Cardiac muscle cell (in vitro differentiated cells and primary cell): ENCODE measurements around the gene MED19. TPM values are rescaled to one million over a fixed set of nuclear protein-coding genes. Genes with fewer than 3 reads are reported as not detected.

Experiments
- DNase-seq, 2 donors: peaks; one replicate each; pipeline versions ENCODE4 v3.0.0 to v3.0.0-alpha.2; 2010 to 2017; ENCODE audit warnings: low read depth in 1 of 2, low spot score in 1 of 2
- H3K27ac ChIP-seq: fragments of 200-600 bp; sonication (generic); 2 replicates; pipeline ENCODE4 v1.5.1; 2016
- H3K27me3 ChIP-seq: fragments of 200-600 bp; sonication (generic); 2 replicates; pipeline ENCODE4 v1.6.0; 2016; ENCODE audit warnings: control low read depth
- H3K36me3 ChIP-seq: fragments of 200-600 bp; sonication (generic); 2 replicates; pipeline ENCODE4 v1.5.1; 2016; ENCODE audit warnings: control low read depth
- H3K4me1 ChIP-seq: fragments of 200-600 bp; sonication (generic); 2 replicates; pipeline ENCODE4 v1.8.1; 2017; ENCODE audit warnings: low read depth, mild to moderate bottlenecking, mixed run types
- H3K4me3 ChIP-seq: fragments of 200-600 bp; sonication (generic); 2 replicates; pipeline ENCODE4 v1.5.1; 2016; ENCODE audit warnings: mild to moderate bottlenecking
- H3K9me3 ChIP-seq: fragments of 200-600 bp; sonication (generic); 2 replicates; pipeline ENCODE4 v1.5.1; 2017; ENCODE audit warnings: low read depth, mild to moderate bottlenecking, control low read depth
- CTCF ChIP-seq: IDR thresholded peaks from 2 replicates; pipeline ENCODE4 v1.5.1; 2012; ENCODE audit warnings: low read depth, mild to moderate bottlenecking, low read length
- polyA plus RNA-seq: library from polyadenylated mRNA; unstranded; fragments of >200 nt; fragmentation: Nextera tagmentation; extraction: Ambion mirVana; gene quantifications from 2 replicates; pipeline ENCODE4 v1.2.1, GENCODE V29; 2016
- total RNA-seq: library from RNA; depleted of rRNA; stranded (reverse); fragments of >200 nt; gene quantifications from 2 replicates; pipeline ENCODE4 v1.2.3, GENCODE V29; 2016

The MED19 gene
- total RNA-seq, result 20.2 and 48.4 TPM in 2 replicates
- polyA plus RNA-seq, result 33.7 and 37.0 TPM in 2 replicates

GRCh38 chr11:57711414-57712255 lies at the start of gene MED19:
MED19 (minus strand) TSS chr11:57712215; CDS start chr11:57712179, 36 bp downstream.
- Histone ChIP-seq H3K9me3 (no peaks in the 10 kb centered on the region), H3K27me3 (no peaks in the 10 kb centered on the region), H3K4me1 (peaks cover 15% of the 10 kb centered on the region), H3K4me3 (peak within 1 kb of the TSS; percentile 68), H3K36me3 (no peaks in the 10 kb centered on the region), H3K27ac (peak within 1 kb of the TSS; percentile 90)
- DNase-seq, result peak; percentile 80 to 88
- TF ChIP-seq CTCF, result no peak

DNA sequence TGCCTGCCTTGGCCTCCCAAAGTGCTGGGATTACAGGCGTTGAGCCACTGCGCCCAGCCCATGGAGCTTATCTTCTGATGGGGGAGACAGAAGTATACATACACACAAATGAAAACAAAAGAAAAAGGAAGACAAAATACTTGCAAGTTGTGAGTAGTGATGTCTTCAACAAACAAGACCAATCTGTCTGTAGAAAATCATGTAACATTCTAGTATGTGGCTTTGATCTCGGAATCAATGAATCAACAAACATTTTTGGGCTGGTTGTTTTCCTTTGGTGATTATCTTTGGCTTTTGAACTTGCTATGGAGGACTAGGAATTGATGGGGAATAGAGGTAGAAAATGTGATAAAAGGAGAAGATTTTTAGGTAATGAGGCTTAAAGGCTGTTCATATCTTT lies 46.2 kb upstream of the MED19 start:
- Histone ChIP-seq H3K4me3 (no peak overlapping the region), H3K27ac (no peak overlapping the region), H3K4me1 (peaks cover 3% of the 10 kb centered on the region), H3K27me3 (no peaks in the 10 kb centered on the region), H3K36me3 (peaks cover 5% of the 10 kb centered on the region), H3K9me3 (no peaks in the 10 kb centered on the region)
- DNase-seq, result no peak
- TF ChIP-seq CTCF, result no peak

- Histone ChIP-seq H3K36me3 (peaks cover 3% of the 10 kb centered on the region), H3K9me3 (no peaks in the 10 kb centered on the region), H3K27me3 (no peaks in the 10 kb centered on the region), H3K27ac (no peak overlapping the region), H3K4me1 (no peaks in the 10 kb centered on the region), H3K4me3 (no peak overlapping the region)
- DNase-seq, result no peak
- TF ChIP-seq CTCF, result no peak
Observed at GRCh38 chr11:57752954-57753353, 40.9 kb upstream of the MED19 start.

- Histone ChIP-seq H3K27ac (peak within 1 kb of the TSS; percentile 42), H3K4me1 (no peaks in the 10 kb centered on the region), H3K36me3 (peaks cover 7% of the 10 kb centered on the region), H3K27me3 (no peaks in the 10 kb centered on the region), H3K9me3 (no peaks in the 10 kb centered on the region), H3K4me3 (no peak within 1 kb of the TSS)
- DNase-seq, result peak; percentile 70 to 76
- peak; percentile 61 for TF ChIP-seq CTCF
Observed at GRCh38 chr11:57751676-57752253, 39.8 kb upstream of the MED19 start, which contains the start of gene BTBD18. BTBD18 (minus strand) TSS chr11:57751819; CDS start chr11:57751188, 631 bp downstream.

DNA sequence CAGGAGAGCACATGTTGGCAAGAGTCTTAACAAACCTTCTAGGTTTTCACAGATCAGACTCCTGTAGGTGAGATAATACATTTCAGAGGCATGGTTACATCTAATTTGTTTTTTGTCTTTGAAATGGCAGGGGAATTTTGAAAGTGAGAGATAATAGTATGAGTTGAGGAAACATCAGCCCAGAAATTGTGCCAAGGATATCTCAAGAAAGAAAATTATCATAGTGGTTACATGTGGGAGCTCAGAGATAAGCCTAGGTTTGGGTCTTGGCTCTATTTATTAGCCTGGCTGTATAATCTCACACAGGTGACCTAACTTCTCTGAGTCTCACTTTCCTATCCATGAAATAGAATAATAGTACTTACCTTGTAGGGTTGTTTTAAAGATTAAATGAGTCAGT lies 39.2 kb upstream of the MED19 start:
- no peaks in the 10 kb centered on the region for H3K9me3 ChIP-seq
- no peak for DNase-seq
- H3K4me1 ChIP-seq, result no peaks in the 10 kb centered on the region
- peaks cover 7% of the 10 kb centered on the region for H3K36me3 ChIP-seq
- H3K27ac ChIP-seq, result no peak overlapping the region
- no peak for TF ChIP-seq CTCF
- H3K4me3 ChIP-seq, result no peak overlapping the region
- H3K27me3 ChIP-seq, result no peaks in the 10 kb centered on the region
